Measurements from ENCODE around the gene ADARB2.

Gene ADARB2

GRCh38 chr10:1736144-1736971 lies 967 bp downstream of the ADARB2 start:
- DNase-seq (ENCODE audit: low spot score): no peak

- DNase-seq (ENCODE audit: low spot score): no peak
Observed at GRCh38 chr10:1735562-1735961, 1.8 kb downstream of the ADARB2 start.

GRCh38 chr10:1734288-1734687 lies 3.0 kb downstream of the ADARB2 start:
- no peak for DNase-seq (ENCODE audit: low spot score)

- no peak for DNase-seq (ENCODE audit: low spot score)
Observed at GRCh38 chr10:1733720-1734119, 3.6 kb downstream of the ADARB2 start.

- no peak for DNase-seq (ENCODE audit: low spot score)
Observed at GRCh38 chr10:1732564-1732996, 4.7 kb downstream of the ADARB2 start.

GRCh38 chr10:1731592-1731991 lies 5.7 kb downstream of the ADARB2 start:
- DNase-seq (ENCODE audit: low spot score): no peak

GRCh38 chr10:1729751-1730150 lies 7.6 kb downstream of the ADARB2 start:
- DNase-seq (ENCODE audit: low spot score): no peak

GRCh38 chr10:1726861-1727260 lies 10.5 kb downstream of the ADARB2 start:
- no peak for DNase-seq (ENCODE audit: low spot score)

- no peak for DNase-seq (ENCODE audit: low spot score)
Observed at GRCh38 chr10:1724921-1725488, 12.3 kb downstream of the ADARB2 start.

GRCh38 chr10:1716839-1717238 lies 20.5 kb downstream of the ADARB2 start:
- no peak for DNase-seq (ENCODE audit: low spot score)

GRCh38 chr10:1715821-1716220 lies 21.5 kb downstream of the ADARB2 start:
- DNase-seq (ENCODE audit: low spot score): no peak

- no peak for DNase-seq (ENCODE audit: low spot score)
Observed at GRCh38 chr10:1712944-1713671, 24.2 kb downstream of the ADARB2 start.

GRCh38 chr10:1712314-1712713 lies 25.0 kb downstream of the ADARB2 start:
- DNase-seq (ENCODE audit: low spot score): no peak

GRCh38 chr10:1709161-1709560 lies 28.2 kb downstream of the ADARB2 start:
- DNase-seq (ENCODE audit: low spot score): no peak

- DNase-seq (ENCODE audit: low spot score): no peak
Observed at GRCh38 chr10:1708746-1709145, 28.6 kb downstream of the ADARB2 start.

- DNase-seq (ENCODE audit: low spot score): no peak
Observed at GRCh38 chr10:1706711-1707110, 30.6 kb downstream of the ADARB2 start.

GRCh38 chr10:1706256-1706655 lies 31.1 kb downstream of the ADARB2 start:
- no peak for DNase-seq (ENCODE audit: low spot score)

- no peak for DNase-seq (ENCODE audit: low spot score)
Observed at GRCh38 chr10:1698185-1698584, 39.1 kb downstream of the ADARB2 start.

GRCh38 chr10:1696106-1696505 lies 41.2 kb downstream of the ADARB2 start:
- DNase-seq (ENCODE audit: low spot score): no peak

- no peak for DNase-seq (ENCODE audit: low spot score)
Observed at GRCh38 chr10:1690086-1690485, 47.2 kb downstream of the ADARB2 start.

- no peak for DNase-seq (ENCODE audit: low spot score)
Observed at GRCh38 chr10:1688531-1688930, 48.8 kb downstream of the ADARB2 start.

GRCh38 chr10:1687623-1688150 lies 49.6 kb downstream of the ADARB2 start:
- DNase-seq (ENCODE audit: low spot score): no peak

GRCh38 chr10:1687190-1687589 lies 50.1 kb downstream of the ADARB2 start:
- DNase-seq (ENCODE audit: low spot score): no peak

Measured in CD4-positive, alpha-beta T cell treated with Interleukin-15 for 4 hours (primary cell).